NCI-H2107 treated with DMSO at 0.1 percent for 48 hours (cell line): ENCODE data around the gene CFAP251.
"Not testable (repeated sequence)": the region's sequence is repeated elsewhere in the genome, so short reads cannot be mapped to it uniquely, and the experiment has no call there.

Source experiments
- DNase-seq: peaks from one replicate; lab custom pipeline; 2025; ENCODE audit not compliant: unreplicated experiment; lab: John Stamatoyannopoulos, UW

Gene CFAP251

DNA sequence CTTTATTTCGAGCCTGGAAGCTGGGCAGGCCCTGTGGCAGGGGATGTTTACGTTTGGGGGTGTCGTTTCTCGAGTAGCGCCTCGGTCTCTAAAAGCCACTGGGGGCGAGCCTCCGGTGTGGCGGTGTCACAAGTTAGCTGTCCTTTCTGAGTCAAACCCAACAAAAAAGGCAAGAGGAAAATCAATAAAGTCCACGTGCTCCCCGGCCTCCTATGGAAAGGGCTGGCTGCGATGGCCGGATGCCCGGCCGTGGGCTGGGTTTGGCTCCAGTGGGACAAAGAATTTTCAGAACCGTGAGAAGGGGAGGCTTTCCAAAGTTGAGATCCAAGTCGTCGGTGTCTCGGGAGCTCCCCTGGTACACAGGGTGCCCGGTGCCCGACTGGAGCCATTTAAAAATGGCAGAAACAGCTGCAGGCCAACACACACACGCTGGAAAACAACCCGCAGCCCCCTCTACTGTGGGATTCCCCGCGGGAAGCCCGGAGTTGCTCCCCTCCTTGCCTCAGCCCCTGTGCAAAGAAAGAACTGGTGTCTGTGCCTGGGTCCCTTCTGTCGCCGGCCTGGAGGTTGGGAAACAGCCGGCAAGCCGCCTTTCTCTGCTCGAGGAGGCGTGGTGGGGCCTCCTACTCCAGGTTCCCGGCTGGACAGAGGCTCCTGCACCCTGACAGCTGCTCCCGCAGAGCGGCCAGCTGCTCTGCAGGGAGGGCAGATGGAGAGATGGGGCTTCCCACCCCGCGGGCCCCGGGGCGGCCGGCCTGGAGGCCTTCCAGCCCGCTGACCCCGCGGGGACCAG lies 105.1 kb downstream of the CFAP251 start:
- DNase-seq, result peak; percentile 76

- no peak for DNase-seq
Measured at GRCh38 chr12:122024132-122024785, 105.9 kb downstream of the CFAP251 start.

- DNase-seq, result no peak
Measured at GRCh38 chr12:122026706-122027333, 108.4 kb downstream of the CFAP251 start.

- no peak for DNase-seq
Measured at GRCh38 chr12:122028165-122028904, 109.9 kb downstream of the CFAP251 start.

GRCh38 chr12:122028905-122029560 lies 110.6 kb downstream of the CFAP251 start:
- no peak for DNase-seq

DNA sequence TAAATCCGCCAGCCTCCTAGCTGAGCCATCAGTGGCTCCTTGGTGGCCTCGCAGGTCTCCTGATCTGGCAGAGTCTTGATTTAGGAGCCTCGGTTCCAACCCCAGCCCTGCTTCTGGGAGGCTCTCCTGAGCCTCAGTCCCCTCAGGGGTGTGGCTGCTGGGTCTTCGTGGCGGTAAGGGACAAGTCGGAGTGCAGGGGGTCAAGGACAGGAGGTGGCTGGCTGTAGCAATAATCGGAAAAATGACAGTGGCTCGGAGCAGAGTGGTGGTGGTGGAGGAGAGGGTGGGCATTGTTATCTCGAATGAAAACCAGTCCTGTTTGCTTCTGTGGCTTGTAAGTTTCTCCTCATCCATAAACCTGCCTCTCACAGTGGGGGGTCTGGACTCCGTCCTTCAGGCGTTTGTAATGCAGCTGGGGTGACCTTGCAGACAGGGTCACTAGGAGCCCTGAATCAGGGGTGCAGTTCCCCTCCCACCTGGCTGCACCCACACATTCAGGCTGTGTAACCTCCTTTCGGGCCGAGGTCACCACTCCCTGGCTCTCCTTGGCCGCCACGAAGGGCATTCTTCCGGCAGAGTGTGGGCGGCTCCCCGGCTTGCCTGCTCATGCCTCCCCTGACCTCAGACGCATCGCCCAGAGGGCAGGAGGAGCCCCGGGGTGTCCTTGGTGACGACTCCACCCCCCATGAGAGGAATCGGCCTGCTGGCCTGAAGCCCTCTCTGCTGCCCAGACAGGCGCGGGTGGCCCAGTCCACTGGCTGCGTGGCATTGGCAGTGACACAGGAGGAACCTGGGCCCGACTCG lies 111.4 kb downstream of the CFAP251 start:
- no peak for DNase-seq

DNA sequence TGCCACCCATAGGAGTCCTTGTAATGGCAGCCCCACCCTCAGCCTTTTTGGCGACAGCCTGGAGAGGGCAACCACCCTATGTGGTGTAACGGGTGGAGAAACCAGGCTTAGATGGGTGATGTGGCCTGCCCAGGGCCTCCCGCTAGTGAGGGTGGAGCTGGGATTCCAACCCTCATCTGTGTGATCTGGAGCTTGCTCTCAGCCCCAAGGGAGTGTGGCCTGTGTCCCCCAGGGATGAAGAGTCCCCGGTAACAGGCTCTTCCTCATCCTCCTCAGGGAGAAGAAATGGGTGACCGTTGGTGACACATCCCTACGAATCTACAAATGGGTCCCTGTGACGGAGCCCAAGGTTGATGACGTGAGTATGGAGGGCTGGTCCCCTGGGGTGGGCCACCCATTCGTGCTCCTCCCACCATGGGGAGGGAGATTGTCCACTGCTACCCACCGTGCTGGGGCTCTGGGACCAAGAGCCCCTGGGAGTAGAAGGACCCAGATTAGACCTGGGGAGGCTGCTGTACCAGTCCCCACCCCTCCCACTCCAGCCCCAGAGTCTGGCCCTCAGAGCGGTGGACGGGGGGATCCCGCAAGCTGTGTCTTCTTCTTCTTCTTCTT lies 112.1 kb downstream of the CFAP251 start:
- DNase-seq, result no peak

DNA sequence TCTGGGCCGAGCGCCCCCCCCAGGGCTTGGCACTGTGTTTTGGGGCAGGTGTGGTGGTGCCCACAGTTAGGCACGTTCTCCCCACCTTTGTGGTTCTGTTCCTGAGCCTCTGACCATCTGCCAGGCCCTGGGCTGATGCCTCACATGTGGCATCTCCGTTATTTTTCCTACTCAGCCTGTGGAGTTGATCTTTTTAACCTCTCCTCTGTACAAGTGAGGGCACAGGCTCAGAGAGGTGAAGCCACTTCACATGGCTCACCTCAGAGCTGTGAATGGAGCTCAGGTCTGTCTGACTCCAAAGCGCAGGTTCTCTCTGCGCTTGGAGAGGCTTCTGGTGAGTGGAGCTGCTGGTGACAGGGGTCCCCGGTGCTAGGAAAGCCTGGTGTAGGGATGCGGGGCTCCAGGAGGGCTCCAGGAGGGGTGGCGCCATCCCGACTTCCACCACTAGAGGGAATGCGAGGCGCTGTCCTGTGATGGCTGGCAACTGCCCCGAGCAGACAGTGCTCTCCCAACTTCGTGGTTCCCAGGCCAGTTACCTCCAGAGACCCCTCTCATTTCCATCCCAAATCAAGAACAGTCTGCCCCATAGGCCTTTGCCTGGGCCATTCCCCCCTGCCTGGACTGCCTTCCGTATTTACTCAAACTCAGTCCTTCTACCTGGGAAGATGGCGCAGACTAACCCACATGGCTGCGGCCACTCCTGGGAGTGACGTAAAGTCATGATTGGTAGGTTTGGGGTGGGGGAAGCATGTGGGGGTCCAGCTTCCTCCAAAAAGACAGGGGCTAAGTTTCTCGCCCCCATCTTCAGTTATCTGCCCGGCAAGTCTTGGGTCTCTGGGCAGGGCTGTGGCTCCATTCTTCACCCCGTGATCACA lies 113.2 kb downstream of the CFAP251 start:
- DNase-seq, result no peak

DNA sequence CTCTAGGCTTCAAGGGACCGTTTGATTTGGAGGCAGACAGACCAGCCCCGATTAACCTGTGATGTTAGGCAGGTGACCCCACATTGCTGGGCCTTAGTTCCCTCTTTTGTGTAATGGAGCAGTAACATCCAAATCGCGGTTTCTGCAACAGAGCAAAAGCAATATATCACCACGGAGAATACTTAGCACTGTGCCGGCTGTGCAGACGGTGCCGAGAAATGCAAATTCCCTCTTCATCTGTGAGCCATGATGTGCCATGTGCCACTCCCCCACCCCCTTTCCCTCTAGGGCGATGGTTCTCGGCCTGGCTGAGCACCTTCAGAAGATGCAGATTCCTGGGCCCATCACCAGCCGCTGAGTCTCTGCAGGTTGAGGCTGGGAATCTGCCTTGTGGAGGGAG lies 114.2 kb downstream of the CFAP251 start:
- no peak for DNase-seq

DNA sequence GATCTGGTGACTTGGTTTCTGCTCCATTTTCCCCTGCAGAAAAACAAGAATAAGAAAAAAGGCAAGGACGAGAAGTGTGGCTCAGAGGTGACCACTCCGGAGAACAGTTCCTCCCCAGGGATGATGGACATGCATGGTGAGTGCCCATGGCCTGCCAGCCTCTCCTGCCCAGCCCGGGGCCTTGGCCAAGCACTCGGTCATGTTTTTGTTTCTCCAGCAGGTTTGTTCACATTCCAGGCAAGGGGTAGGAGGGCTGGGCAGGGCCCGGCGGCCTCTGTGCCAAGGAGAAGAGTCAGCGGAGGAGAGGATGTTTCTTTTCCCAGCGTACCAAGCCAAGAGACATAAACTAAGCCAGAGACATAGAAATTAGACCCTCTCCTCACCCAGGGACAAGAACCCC lies 116.9 kb downstream of the CFAP251 start:
- no peak for DNase-seq

DNA sequence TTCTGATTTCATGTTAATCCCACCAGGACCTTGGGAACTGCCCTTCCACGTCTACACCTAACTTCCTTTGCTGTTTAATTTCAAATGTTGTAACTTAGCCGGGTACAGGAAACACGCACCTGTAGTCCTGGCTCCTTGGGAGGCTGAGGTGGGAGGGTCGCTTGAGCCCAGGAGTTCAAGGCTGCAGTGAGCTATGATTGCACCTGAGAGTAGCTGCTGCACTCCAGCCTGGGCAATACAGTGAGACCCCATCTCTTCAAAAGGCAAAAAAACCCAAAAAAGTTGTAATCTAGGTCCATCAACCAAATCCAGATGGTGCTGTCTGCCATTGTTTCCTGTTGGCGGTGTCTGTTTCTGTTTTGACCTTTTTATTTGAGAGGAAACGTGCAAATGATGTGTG lies 117.8 kb downstream of the CFAP251 start:
- no peak for DNase-seq

GRCh38 chr12:122040579-122041386 lies 122.4 kb downstream of the CFAP251 start:
- DNase-seq, result no peak

- DNase-seq, result not testable (repeated sequence)
Measured at GRCh38 chr12:122041458-122041857, 123.1 kb downstream of the CFAP251 start.

DNA sequence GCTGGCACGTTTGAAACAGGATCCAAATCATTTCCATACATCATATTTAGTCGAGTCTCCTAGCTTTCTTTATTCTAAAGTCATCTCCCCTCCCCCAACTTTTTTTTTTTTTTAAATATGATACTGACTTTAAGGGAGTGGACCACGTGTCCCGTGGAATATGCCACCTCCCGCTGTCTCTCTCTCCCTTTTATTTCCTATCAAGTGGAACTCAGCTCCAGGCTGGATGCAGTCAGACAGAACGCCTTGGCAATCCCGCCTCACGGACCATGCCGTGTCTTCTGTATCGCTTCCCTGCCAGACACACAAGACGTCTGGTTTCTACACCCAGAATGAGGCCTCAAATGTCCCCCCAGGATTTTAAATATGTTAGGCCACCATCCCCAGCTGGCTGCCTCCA lies 124.5 kb downstream of the CFAP251 start:
- DNase-seq, result no peak

GRCh38 chr12:122043476-122043875 lies 125.1 kb downstream of the CFAP251 start:
- no peak for DNase-seq

- DNase-seq, result no peak
Measured at GRCh38 chr12:122045262-122045661, 126.9 kb downstream of the CFAP251 start.

DNA sequence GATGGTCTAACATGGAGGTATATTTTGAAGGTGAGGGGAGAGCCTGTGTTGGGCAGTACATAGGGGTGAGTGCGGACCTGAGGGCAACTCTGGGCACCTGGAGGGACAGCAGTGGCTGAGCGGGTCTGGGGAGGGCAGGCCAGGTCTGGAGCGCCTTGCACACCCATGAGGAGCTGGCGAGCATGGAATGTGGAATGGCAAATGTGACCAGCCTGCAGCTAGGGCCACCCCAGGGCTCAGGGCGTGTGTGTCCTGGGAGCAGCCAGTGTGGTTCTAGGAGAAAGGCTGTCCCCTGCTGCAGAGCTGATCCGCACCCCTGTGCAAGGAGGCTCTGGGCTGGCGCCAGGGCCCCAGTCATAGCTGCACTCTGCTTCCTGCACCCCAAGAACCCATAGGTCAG lies 127.8 kb downstream of the CFAP251 start:
- DNase-seq, result no peak

DNA sequence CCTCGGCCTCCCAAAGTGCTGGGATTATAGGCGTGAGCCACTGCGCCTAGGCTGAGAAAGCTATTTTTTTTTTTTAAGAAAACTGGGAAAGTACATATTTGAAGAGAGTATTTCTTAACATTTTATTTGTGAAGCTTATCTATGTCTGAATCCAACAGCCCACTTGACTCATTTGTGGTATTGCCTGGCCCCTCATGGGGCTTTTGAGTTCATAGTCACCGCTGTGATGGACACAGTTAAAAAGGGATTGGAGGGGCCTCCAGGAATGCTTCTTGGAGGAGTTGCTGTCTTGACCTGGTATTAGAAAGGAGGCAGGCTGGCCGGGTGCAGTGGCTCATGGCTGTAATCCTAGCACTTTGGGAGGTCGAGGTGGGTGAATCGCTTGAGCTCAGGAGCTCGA lies 129.8 kb downstream of the CFAP251 start:
- no peak for DNase-seq
